ENCODE data around the gene MRPS18C.

The MRPS18C gene

GRCh38 chr4:83436680-83437079 is 19.2 kb upstream of the MRPS18C start:
- H3K4me3 ChIP-seq (replicated peaks; ENCODE audit: low read depth, low read length) = no peak overlapping the region
- TF ChIP-seq CTCF (IDR thresholded peaks at IDR 0.05; ENCODE audit: low read length, missing control alignments) = no peak
- no peak for DNase-seq (ENCODE audit: low read depth)

GRCh38 chr4:83438719-83439118 is 17.1 kb upstream of the MRPS18C start:
- H3K4me3 ChIP-seq (replicated peaks; ENCODE audit: low read depth, low read length) = no peak overlapping the region
- DNase-seq (ENCODE audit: low read depth) = no peak

GRCh38 chr4:83440148-83440814 is 15.6 kb upstream of the MRPS18C start:
- DNase-seq (ENCODE audit: low read depth) = no peak
- H3K4me3 ChIP-seq (replicated peaks; ENCODE audit: low read depth, low read length) = no peak overlapping the region
- TF ChIP-seq CTCF (IDR thresholded peaks at IDR 0.05; ENCODE audit: low read length, missing control alignments) = no peak

More at GRCh38 chr4:83438719-83439118, 17.1 kb upstream of the MRPS18C start:
- TF ChIP-seq CTCF (IDR thresholded peaks at IDR 0.05; ENCODE audit: low read length, missing control alignments) = no peak

- no peak overlapping the region for H3K4me3 ChIP-seq (replicated peaks; ENCODE audit: low read depth, low read length)
- no peak for DNase-seq (ENCODE audit: low read depth)
- no peak for TF ChIP-seq CTCF (IDR thresholded peaks at IDR 0.05; ENCODE audit: low read length, missing control alignments)
Observed at GRCh38 chr4:83440899-83441298, 15.0 kb upstream of the MRPS18C start.

GRCh38 chr4:83449009-83449408 is 6.8 kb upstream of the MRPS18C start:
- H3K4me3 ChIP-seq (replicated peaks; ENCODE audit: low read depth, low read length) = no peak overlapping the region
- DNase-seq (ENCODE audit: low read depth) = no peak
- TF ChIP-seq CTCF (IDR thresholded peaks at IDR 0.05; ENCODE audit: low read length, missing control alignments) = no peak

GRCh38 chr4:83454686-83455085 is 1.2 kb upstream of the MRPS18C start:
- peak; percentile 20 for DNase-seq (ENCODE audit: low read depth)
- peak overlapping the region; percentile 95 for H3K4me3 ChIP-seq (replicated peaks; ENCODE audit: low read depth, low read length)
- no peak for TF ChIP-seq CTCF (IDR thresholded peaks at IDR 0.05; ENCODE audit: low read length, missing control alignments)

GRCh38 chr4:83456184-83456501 is 285 bp downstream of the MRPS18C start:
- no peak for DNase-seq (ENCODE audit: low read depth)
- no peak for TF ChIP-seq CTCF (IDR thresholded peaks at IDR 0.05; ENCODE audit: low read length, missing control alignments)
- H3K4me3 ChIP-seq (replicated peaks; ENCODE audit: low read depth, low read length) = peak overlapping the region; percentile 95
